ENCODE data around the gene PTPRD.
"Not testable (repeated sequence)": the region's sequence is repeated elsewhere in the genome, so short reads cannot be mapped to it uniquely, and the experiment has no call there.

PTPRD gene

GRCh38 chr9:9942764-9943424, 669.9 kb downstream of the PTPRD start:
- Histone ChIP-seq H3K36me3 (ENCODE audit: insufficient read depth, low read length) (no peaks in the 10 kb centered on the region), H3K4me3 (ENCODE audit: low read length) (no peak overlapping the region), H2AFZ (ENCODE audit: low read depth, low read length) (no peak overlapping the region), H3K27me3 (ENCODE audit: insufficient read depth, low read length) (no peaks in the 10 kb centered on the region), H3K4me1 (ENCODE audit: insufficient read depth, low read length) (peaks cover 5% of the 10 kb centered on the region), H3K9me3 (ENCODE audit: low read length) (no peaks in the 10 kb centered on the region)

GRCh38 chr9:9938432-9938831, 674.4 kb downstream of the PTPRD start:
- no peak overlapping the region for H2AFZ ChIP-seq (ENCODE audit: low read depth, low read length)
- no peaks in the 10 kb centered on the region for H3K4me1 ChIP-seq (ENCODE audit: insufficient read depth, low read length)
- no peaks in the 10 kb centered on the region for H3K27me3 ChIP-seq (ENCODE audit: insufficient read depth, low read length)

GRCh38 chr9:9931464-9931863, 681.3 kb downstream of the PTPRD start:
- H2AFZ ChIP-seq (ENCODE audit: low read depth, low read length); H3K4me3 ChIP-seq (ENCODE audit: low read length); H3K27me3 ChIP-seq (ENCODE audit: insufficient read depth, low read length); H3K9me3 ChIP-seq (ENCODE audit: low read length); H3K36me3 ChIP-seq (ENCODE audit: insufficient read depth, low read length); H3K4me1 ChIP-seq (ENCODE audit: insufficient read depth, low read length): not testable (repeated sequence)

More at GRCh38 chr9:9938432-9938831, 674.4 kb downstream of the PTPRD start:
- Histone ChIP-seq H3K9me3 (ENCODE audit: low read length) (no peaks in the 10 kb centered on the region), H3K36me3 (ENCODE audit: insufficient read depth, low read length) (no peaks in the 10 kb centered on the region), H3K4me3 (ENCODE audit: low read length) (no peak overlapping the region)

GRCh38 chr9:9924376-9924775, 688.4 kb downstream of the PTPRD start:
- H3K4me3 ChIP-seq (ENCODE audit: low read length): no peak overlapping the region

GRCh38 chr9:9921805-9922204, 691.0 kb downstream of the PTPRD start:
- H3K4me3 ChIP-seq (ENCODE audit: low read length): no peak overlapping the region
- H2AFZ ChIP-seq (ENCODE audit: low read depth, low read length): no peak overlapping the region
- no peaks in the 10 kb centered on the region for H3K4me1 ChIP-seq (ENCODE audit: insufficient read depth, low read length)
- H3K9me3 ChIP-seq (ENCODE audit: low read length): no peaks in the 10 kb centered on the region
- no peaks in the 10 kb centered on the region for H3K27me3 ChIP-seq (ENCODE audit: insufficient read depth, low read length)
- H3K36me3 ChIP-seq (ENCODE audit: insufficient read depth, low read length): no peaks in the 10 kb centered on the region

More at GRCh38 chr9:9924376-9924775, 688.4 kb downstream of the PTPRD start:
- H3K36me3 ChIP-seq (ENCODE audit: insufficient read depth, low read length): no peaks in the 10 kb centered on the region
- no peak overlapping the region for H2AFZ ChIP-seq (ENCODE audit: low read depth, low read length)
- H3K9me3 ChIP-seq (ENCODE audit: low read length): no peaks in the 10 kb centered on the region
- H3K27me3 ChIP-seq (ENCODE audit: insufficient read depth, low read length): no peaks in the 10 kb centered on the region
- H3K4me1 ChIP-seq (ENCODE audit: insufficient read depth, low read length): no peaks in the 10 kb centered on the region

GRCh38 chr9:9920425-9921060, 692.3 kb downstream of the PTPRD start:
- Histone ChIP-seq H3K9me3 (ENCODE audit: low read length) (no peaks in the 10 kb centered on the region), H3K36me3 (ENCODE audit: insufficient read depth, low read length) (no peaks in the 10 kb centered on the region)

GRCh38 chr9:9919174-9919775, 693.5 kb downstream of the PTPRD start:
- no peaks in the 10 kb centered on the region for H3K36me3 ChIP-seq (ENCODE audit: insufficient read depth, low read length)
- no peaks in the 10 kb centered on the region for H3K4me1 ChIP-seq (ENCODE audit: insufficient read depth, low read length)
- no peaks in the 10 kb centered on the region for H3K9me3 ChIP-seq (ENCODE audit: low read length)
- no peak overlapping the region for H2AFZ ChIP-seq (ENCODE audit: low read depth, low read length)
- H3K27me3 ChIP-seq (ENCODE audit: insufficient read depth, low read length): no peaks in the 10 kb centered on the region
- H3K4me3 ChIP-seq (ENCODE audit: low read length): no peak overlapping the region

More at GRCh38 chr9:9920425-9921060, 692.3 kb downstream of the PTPRD start:
- no peak overlapping the region for H3K4me3 ChIP-seq (ENCODE audit: low read length)
- H3K27me3 ChIP-seq (ENCODE audit: insufficient read depth, low read length): no peaks in the 10 kb centered on the region
- no peak overlapping the region for H2AFZ ChIP-seq (ENCODE audit: low read depth, low read length)
- H3K4me1 ChIP-seq (ENCODE audit: insufficient read depth, low read length): no peaks in the 10 kb centered on the region

- no peak overlapping the region for H3K4me3 ChIP-seq (ENCODE audit: low read length)
- no peak overlapping the region for H2AFZ ChIP-seq (ENCODE audit: low read depth, low read length)
- H3K9me3 ChIP-seq (ENCODE audit: low read length): no peaks in the 10 kb centered on the region
- H3K4me1 ChIP-seq (ENCODE audit: insufficient read depth, low read length): peaks cover 3% of the 10 kb centered on the region
- no peaks in the 10 kb centered on the region for H3K36me3 ChIP-seq (ENCODE audit: insufficient read depth, low read length)
- H3K27me3 ChIP-seq (ENCODE audit: insufficient read depth, low read length): no peaks in the 10 kb centered on the region
Measured at GRCh38 chr9:9917400-9917799, 695.4 kb downstream of the PTPRD start.

- no peak overlapping the region for H2AFZ ChIP-seq (ENCODE audit: low read depth, low read length)
- H3K36me3 ChIP-seq (ENCODE audit: insufficient read depth, low read length): no peaks in the 10 kb centered on the region
Measured at GRCh38 chr9:9914174-9914573, 698.6 kb downstream of the PTPRD start.

GRCh38 chr9:9913276-9913832, 699.4 kb downstream of the PTPRD start:
- Histone ChIP-seq H3K36me3 (ENCODE audit: insufficient read depth, low read length) (no peaks in the 10 kb centered on the region), H3K27me3 (ENCODE audit: insufficient read depth, low read length) (no peaks in the 10 kb centered on the region), H3K4me3 (ENCODE audit: low read length) (no peak overlapping the region), H2AFZ (ENCODE audit: low read depth, low read length) (peak overlapping the region; percentile 77), H3K4me1 (ENCODE audit: insufficient read depth, low read length) (peaks cover 3% of the 10 kb centered on the region), H3K9me3 (ENCODE audit: low read length) (no peaks in the 10 kb centered on the region)

More at GRCh38 chr9:9914174-9914573, 698.6 kb downstream of the PTPRD start:
- Histone ChIP-seq H3K4me1 (ENCODE audit: insufficient read depth, low read length) (peaks cover 3% of the 10 kb centered on the region), H3K27me3 (ENCODE audit: insufficient read depth, low read length) (no peaks in the 10 kb centered on the region), H3K4me3 (ENCODE audit: low read length) (no peak overlapping the region), H3K9me3 (ENCODE audit: low read length) (no peaks in the 10 kb centered on the region)

GRCh38 chr9:9912459-9912858, 700.3 kb downstream of the PTPRD start:
- Histone ChIP-seq H3K36me3 (ENCODE audit: insufficient read depth, low read length) (no peaks in the 10 kb centered on the region), H3K4me1 (ENCODE audit: insufficient read depth, low read length) (peaks cover 3% of the 10 kb centered on the region), H3K4me3 (ENCODE audit: low read length) (no peak overlapping the region), H3K27me3 (ENCODE audit: insufficient read depth, low read length) (no peaks in the 10 kb centered on the region), H2AFZ (ENCODE audit: low read depth, low read length) (no peak overlapping the region), H3K9me3 (ENCODE audit: low read length) (no peaks in the 10 kb centered on the region)

GRCh38 chr9:9905736-9906135, 707.1 kb downstream of the PTPRD start:
- Histone ChIP-seq H3K4me1 (ENCODE audit: insufficient read depth, low read length) (no peaks in the 10 kb centered on the region), H2AFZ (ENCODE audit: low read depth, low read length) (no peak overlapping the region), H3K27me3 (ENCODE audit: insufficient read depth, low read length) (no peaks in the 10 kb centered on the region), H3K9me3 (ENCODE audit: low read length) (no peaks in the 10 kb centered on the region), H3K4me3 (ENCODE audit: low read length) (no peak overlapping the region), H3K36me3 (ENCODE audit: insufficient read depth, low read length) (no peaks in the 10 kb centered on the region)

GRCh38 chr9:9904041-9904440, 708.8 kb downstream of the PTPRD start:
- Histone ChIP-seq H3K27me3 (ENCODE audit: insufficient read depth, low read length) (no peaks in the 10 kb centered on the region), H2AFZ (ENCODE audit: low read depth, low read length) (no peak overlapping the region), H3K4me3 (ENCODE audit: low read length) (no peak overlapping the region), H3K36me3 (ENCODE audit: insufficient read depth, low read length) (no peaks in the 10 kb centered on the region), H3K4me1 (ENCODE audit: insufficient read depth, low read length) (no peaks in the 10 kb centered on the region), H3K9me3 (ENCODE audit: low read length) (no peaks in the 10 kb centered on the region)
